IMR-90 (cell line): ENCODE data around the gene NDOR1.

Source experiments
- CTCF ChIP-seq: conservative IDR thresholded peaks from 2 replicates; pipeline ENCODE4 v1.5.1; 2012; ENCODE audit warnings: mild to moderate bottlenecking, low read depth, low read length, improper control_type of control experiment
- POLR2A ChIP-seq: IDR thresholded peaks from 2 replicates; pipeline ENCODE4 v1.6.1; 2012; ENCODE audit warnings: mild to moderate bottlenecking, low read depth, low read length
- RFX5 ChIP-seq: IDR thresholded peaks from 2 replicates; pipeline ENCODE4 v1.8.0; 2012; ENCODE audit warnings: low read depth, mild to moderate bottlenecking, low read length, moderate library complexity
- SMC3 ChIP-seq: fragments of 150-350 bp; IDR thresholded peaks from 2 replicates; pipeline ENCODE4 v1.6.1; 2016; ENCODE audit warnings: low read depth, mild to moderate bottlenecking, antibody characterized with exemption, low read length, moderate library complexity
- USF2 ChIP-seq: fragments of 150-350 bp; IDR thresholded peaks from 2 replicates; pipeline ENCODE4 v1.6.1; 2017; ENCODE audit warnings: mild to moderate bottlenecking, antibody characterized with exemption, low read length, low read depth

- TF ChIP-seq CTCF, result no peak
- TF ChIP-seq RFX5, result no peak
- no peak for TF ChIP-seq SMC3
- no peak for TF ChIP-seq POLR2A
- TF ChIP-seq USF2, result no peak
Measured at GRCh38 chr9:137230705-137231371, 25.3 kb downstream of the NDOR1 start, which contains the start of gene SLC34A3.
